ENCODE measurements around the gene DNAH12. TPM values are rescaled to one million over a fixed set of nuclear protein-coding genes. Genes with fewer than 3 reads are reported as not detected.
"Not testable (repeated sequence)": the region's sequence is repeated elsewhere in the genome, so short reads cannot be mapped to it uniquely, and the experiment has no call there.

Gene DNAH12
- total RNA-seq, 2 experiments from 2014 or later = 0.08 TPM; not detected in 1

DNA sequence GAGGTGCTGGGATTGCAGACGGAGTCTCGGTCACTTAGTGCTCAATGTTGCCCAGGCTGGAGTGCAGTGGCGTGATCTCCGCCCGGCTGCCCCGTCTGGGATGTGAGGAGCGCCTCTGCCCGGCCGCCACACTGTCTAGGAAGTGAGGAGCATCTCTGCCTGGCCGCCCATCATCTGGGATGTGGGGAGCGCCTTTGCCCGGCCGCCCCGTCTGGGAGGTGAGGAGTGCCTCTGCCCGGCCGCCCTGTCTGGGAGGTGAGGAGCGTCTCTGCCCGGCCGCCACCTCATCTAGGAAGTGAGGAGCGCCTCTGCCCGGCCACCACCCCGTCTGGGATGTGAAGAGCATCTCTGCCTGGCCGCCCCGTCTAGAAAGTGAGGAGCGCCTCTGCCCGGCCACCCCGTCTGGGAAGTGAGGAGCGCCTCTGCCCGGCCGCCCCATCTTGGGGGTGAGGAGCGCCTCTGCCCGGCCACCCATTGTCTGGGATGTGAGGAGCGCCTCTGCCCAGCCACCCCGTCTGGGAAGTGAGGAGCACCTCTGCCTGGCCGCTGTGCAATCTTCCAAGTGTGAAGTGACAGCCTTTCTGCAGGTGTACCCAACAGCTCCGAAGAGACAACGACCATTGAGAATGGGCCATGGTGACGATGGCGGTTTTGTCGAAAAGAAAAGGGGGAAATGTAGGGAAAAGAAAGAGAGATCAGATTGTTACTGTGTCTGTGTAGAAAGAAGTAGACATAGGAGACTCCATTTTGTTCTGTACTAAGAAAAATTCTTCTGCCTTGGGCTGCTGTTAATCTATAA is 205.7 kb downstream of the DNAH12 start:
- not testable (repeated sequence) for H3K36me3 Mint-ChIP-seq, H3K4me1 Mint-ChIP-seq, H3K9me3 Mint-ChIP-seq, DNase-seq, H3K27ac Mint-ChIP-seq, H3K4me3 Mint-ChIP-seq
- peaks cover 15% of the 10 kb centered on the region for H3K27me3 Mint-ChIP-seq

DNA sequence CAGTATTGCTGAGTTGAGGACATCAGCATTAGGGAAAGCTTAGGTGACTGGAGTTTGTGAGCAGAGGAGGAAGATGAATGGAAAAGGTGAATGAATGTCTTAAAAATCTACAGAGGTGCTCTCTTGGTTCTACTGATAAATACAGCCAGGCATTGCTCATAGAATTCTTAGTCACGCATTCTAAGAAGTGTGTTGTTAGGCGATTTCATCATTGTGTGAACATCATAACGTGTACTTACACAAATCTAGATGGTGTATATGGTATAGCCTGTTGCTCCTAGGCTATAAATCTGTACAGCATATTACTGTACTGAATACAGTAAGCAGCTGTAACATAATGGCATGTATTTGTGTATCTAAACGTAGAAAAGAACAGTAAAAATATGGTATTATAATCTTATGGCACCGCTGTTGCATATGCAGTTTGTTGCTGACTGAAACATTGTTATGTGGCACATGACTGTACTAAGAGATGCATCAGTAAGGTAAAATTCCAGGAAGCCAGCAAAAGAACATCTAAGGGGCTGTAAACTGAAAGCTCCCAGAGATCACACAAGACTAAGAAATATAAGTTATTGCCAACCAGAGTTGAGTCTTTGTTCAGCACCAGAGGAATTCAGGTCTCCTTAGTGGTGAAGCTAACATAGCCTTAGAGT is 208.7 kb downstream of the DNAH12 start:
- no peak overlapping the region for H3K27ac Mint-ChIP-seq
- H3K27me3 Mint-ChIP-seq = peaks cover 21% of the 10 kb centered on the region
- no peaks in the 10 kb centered on the region for H3K9me3 Mint-ChIP-seq
- H3K36me3 Mint-ChIP-seq = no peaks in the 10 kb centered on the region
- no peaks in the 10 kb centered on the region for H3K4me1 Mint-ChIP-seq
- H3K4me3 Mint-ChIP-seq = no peak overlapping the region
- no peak for DNase-seq

DNA sequence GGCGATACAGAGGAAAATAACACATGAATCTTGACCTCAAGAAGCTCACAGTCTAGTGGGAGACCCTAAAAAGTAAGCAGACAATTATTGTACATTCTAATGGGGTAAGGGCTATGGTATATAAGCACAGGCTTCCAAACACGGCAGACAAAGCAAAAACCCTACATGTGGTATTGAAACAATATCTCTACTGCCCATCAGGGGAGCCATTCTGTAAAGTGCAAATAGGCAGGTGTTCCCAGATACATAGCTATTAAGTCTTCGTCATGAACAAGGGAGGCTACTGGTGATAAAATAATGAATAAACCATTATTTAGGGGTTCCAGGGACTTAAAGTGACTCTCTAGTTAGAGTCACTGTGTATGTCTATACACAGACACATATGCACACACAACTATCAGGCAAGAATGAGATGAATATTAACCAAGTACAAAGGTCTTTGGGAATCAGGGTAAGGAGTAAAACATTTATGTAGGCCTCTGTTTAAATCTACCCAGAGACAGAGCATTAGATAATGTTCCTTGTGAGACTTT is 213.0 kb downstream of the DNAH12 start:
- H3K9me3 Mint-ChIP-seq = peaks cover 2% of the 10 kb centered on the region
- H3K27me3 Mint-ChIP-seq = peaks cover 21% of the 10 kb centered on the region
- H3K4me1 Mint-ChIP-seq = no peaks in the 10 kb centered on the region
- no peak overlapping the region for H3K4me3 Mint-ChIP-seq
- H3K36me3 Mint-ChIP-seq = no peaks in the 10 kb centered on the region
- DNase-seq = no peak
- no peak overlapping the region for H3K27ac Mint-ChIP-seq

DNA sequence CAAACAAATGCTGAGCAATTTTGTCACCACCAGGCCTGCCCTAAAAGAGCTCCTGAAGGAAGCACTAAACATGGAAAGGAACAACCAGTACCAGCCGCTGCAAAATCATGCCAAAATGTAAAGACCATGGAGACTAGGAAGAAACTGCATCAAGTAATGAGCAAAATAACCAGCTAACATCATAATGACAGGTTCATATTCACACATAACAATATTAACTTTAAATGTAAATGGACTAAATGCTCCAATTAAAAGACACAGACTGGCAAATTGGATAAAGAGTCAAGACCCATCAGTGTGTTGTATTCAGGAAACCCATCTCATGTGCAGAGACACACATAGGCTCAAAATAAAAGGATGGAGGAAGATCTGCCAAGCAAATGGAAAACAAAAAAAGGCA is 217.6 kb downstream of the DNAH12 start:
- not testable (repeated sequence) for H3K9me3 Mint-ChIP-seq, H3K27me3 Mint-ChIP-seq, H3K36me3 Mint-ChIP-seq, H3K27ac Mint-ChIP-seq, H3K4me1 Mint-ChIP-seq, DNase-seq, H3K4me3 Mint-ChIP-seq

DNA sequence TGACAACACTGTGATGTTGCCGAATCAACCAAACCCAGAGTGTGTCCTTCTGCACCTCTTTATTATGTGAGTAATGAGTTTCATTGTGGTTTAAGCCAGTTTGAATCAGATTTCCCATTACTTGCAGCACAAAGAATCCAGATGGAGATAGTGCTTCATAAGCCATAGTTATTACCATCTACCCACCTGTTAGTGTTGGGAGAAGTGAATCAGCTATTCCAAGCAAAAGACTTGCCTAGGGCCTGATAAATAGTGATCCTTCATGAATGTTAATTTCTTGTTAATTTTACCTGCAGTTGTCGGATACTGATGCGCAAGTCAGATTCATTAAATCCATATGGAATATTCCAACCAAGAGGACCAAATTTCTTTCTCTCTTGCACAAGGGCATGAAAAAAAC is 229.9 kb downstream of the DNAH12 start:
- peaks cover 3% of the 10 kb centered on the region for H3K9me3 Mint-ChIP-seq
- no peak overlapping the region for H3K4me3 Mint-ChIP-seq
- H3K27me3 Mint-ChIP-seq = peaks cover 9% of the 10 kb centered on the region
- no peak overlapping the region for H3K27ac Mint-ChIP-seq
- no peak for DNase-seq
- no peaks in the 10 kb centered on the region for H3K4me1 Mint-ChIP-seq
- no peaks in the 10 kb centered on the region for H3K36me3 Mint-ChIP-seq

DNA sequence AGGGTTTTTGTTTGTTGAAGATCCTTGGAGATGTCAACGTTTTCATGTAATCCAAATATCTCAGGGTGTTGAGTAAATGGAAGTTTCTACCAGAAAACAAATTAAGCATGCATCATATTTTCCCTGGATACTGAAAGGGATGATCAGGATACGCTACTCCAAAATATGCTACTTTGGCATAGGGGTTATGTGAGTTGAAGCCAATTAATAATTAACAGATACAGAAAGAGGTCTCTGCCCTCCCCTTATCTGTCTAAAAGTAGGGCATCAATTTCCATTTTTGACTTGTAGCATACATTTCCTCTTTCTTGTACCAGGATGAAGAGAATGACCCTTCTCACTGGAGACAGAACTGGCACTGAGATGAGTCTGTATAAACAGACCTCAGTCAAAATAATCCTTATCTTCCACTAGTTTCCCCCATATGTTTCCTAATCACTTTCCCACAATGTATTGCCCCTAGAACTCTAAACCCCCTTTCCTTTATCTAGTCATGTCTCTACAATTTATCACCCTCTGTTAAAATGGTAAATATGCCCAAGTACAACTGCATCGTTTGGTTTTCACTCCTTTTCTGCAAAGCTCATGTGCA is 234.3 kb downstream of the DNAH12 start:
- H3K36me3 Mint-ChIP-seq = no peaks in the 10 kb centered on the region
- no peak overlapping the region for H3K27ac Mint-ChIP-seq
- H3K27me3 Mint-ChIP-seq = no peaks in the 10 kb centered on the region
- no peak overlapping the region for H3K4me3 Mint-ChIP-seq
- DNase-seq = no peak
- H3K9me3 Mint-ChIP-seq = no peaks in the 10 kb centered on the region
- no peaks in the 10 kb centered on the region for H3K4me1 Mint-ChIP-seq

DNA sequence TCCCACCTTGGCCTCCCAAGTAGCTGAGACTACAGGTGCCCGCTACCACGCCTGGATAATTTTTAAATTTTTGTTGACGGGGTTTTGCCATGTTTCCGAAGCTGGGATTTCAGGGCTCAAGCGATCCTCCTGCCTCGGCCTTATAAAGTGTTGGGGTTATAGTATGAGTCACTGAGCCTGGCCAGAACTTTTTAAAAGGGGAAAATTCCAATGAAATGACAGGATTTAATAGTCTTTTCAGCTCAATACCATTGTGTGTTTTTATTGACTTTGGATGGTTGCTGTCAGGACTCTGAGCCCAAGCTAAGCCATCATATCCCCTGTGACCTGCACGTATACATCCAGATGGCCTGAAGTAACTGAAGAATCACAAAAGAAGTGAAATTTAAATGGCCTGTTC is 240.6 kb downstream of the DNAH12 start:
- not testable (repeated sequence) for H3K9me3 Mint-ChIP-seq, H3K27ac Mint-ChIP-seq, DNase-seq, H3K36me3 Mint-ChIP-seq, H3K4me3 Mint-ChIP-seq, H3K4me1 Mint-ChIP-seq
- peaks cover 13% of the 10 kb centered on the region for H3K27me3 Mint-ChIP-seq

DNA sequence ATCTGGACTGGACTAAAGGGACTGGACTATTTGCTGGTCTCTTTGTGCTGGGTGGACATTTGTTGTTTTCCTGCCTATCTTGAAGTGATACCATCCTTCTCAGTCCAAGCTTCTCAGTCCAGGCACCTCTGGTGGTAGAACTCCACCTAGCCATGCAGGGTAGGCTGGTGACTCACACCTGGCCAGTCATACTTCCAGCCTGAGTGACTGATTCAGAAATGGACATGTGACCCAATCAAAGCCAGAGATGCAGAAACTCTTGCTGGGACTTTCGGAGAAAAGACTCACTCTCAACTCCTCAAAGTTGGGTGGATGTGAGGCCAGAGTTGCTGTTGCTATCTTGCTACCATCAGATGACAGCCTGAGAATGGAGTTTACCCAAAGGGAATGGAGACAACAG is 246.1 kb downstream of the DNAH12 start:
- Mint-ChIP-seq H3K4me1 (no peaks in the 10 kb centered on the region), H3K9me3 (no peaks in the 10 kb centered on the region), H3K4me3 (no peak overlapping the region), H3K36me3 (no peaks in the 10 kb centered on the region), H3K27ac (no peak overlapping the region), H3K27me3 (peaks cover 16% of the 10 kb centered on the region)
- peak; percentile 2 for DNase-seq

DNA sequence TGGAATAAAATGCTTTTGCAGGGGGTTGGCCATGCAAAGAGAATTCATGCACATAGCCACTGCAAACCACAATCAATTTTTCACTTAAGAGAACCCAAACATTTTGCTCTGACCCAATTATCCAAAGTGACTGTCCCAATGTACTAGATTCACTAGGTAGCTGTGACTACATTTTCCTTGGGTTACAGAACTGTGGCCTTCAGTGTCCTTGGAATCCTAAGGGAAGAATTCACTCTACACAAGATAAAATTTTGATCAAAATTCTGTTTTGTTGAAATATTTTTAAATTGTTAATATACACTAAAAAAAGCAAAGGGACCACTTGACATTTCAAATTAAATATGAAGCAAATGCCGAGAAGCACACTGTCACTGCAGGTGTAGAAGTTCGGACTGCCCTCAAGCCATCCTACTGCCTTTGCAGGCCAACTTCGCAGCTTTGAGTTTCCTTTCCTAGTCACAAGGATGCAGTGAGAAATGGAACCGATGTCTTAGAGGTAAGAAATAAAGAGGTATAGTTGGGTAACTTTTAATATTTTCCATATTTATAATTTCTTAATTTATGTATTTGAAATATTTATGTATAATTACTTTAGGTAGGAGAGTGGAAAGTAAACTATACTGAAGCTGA is 251.1 kb downstream of the DNAH12 start:
- no peaks in the 10 kb centered on the region for H3K9me3 Mint-ChIP-seq

DNA sequence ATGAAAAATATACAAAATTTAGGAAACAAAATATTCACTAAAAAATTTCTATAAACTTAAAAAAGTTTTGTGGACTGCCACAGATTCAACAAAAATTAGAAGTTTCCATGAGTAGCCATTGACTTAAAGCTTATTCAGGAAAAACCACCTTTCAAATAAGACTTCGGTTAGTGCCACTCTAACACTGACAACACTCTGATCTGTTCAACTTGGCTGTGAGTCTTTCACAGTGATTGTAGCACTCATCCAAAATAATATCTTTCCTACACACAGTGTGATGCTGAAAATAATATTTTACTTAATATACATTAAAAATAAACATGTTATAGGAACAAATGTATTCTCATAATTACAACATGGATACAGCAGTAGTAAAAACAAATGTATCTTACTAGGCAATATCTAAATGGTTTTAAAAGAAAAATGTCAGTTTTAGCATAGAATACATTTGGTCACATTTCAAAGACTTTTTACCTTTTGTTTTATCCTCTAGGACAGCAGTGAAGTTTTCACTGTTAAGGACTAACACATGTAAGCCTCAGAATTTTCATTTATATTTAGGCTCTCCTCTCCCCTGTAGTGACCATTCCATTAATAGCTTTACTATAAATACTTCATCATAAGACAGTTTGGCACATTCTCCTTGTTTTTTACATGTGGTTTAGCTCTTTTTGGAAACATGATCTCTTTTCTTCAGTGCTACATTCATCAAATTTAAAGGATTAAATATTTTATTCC is 251.8 kb downstream of the DNAH12 start, which contains the start of gene ASB14:
ASB14 (minus strand) TSS at position 527 of the 738 bp plus-strand sequence. CDS start 652 bp downstream, outside the sequence.
- Mint-ChIP-seq H3K9me3 (no peaks in the 10 kb centered on the region), H3K27ac (no peak within 1 kb of the TSS), H3K36me3 (no peaks in the 10 kb centered on the region), H3K4me3 (no peak within 1 kb of the TSS), H3K27me3 (peaks cover 7% of the 10 kb centered on the region), H3K4me1 (no peaks in the 10 kb centered on the region)
- DNase-seq = no peak

More for the DNA sequence above, 251.1 kb downstream of the DNAH12 start:
- no peak overlapping the region for H3K4me3 Mint-ChIP-seq
- H3K27me3 Mint-ChIP-seq = peaks cover 7% of the 10 kb centered on the region
- no peak overlapping the region for H3K27ac Mint-ChIP-seq
- no peaks in the 10 kb centered on the region for H3K4me1 Mint-ChIP-seq
- no peak for DNase-seq
- H3K36me3 Mint-ChIP-seq = no peaks in the 10 kb centered on the region

DNA sequence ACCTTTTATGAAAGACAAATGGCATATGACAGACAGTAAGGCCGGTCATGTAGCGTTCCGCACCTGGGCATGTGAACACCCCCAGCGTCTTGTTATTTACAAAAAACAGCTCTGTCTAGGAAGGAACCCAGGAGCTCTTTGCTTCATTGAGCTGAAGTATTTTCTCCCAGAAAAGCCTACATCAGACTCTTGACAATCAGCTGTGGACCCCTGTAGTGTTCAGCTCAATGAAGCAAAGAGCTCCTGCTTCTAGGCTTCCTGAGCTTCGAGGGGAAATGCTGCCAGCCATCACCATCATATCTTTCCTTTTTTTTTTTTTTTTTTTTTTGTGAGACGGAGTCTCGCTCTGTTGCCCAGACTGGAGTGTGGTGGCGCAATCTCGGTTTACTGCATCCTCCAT is 255.7 kb downstream of the DNAH12 start:
- H3K27ac Mint-ChIP-seq = no peak overlapping the region
- H3K4me1 Mint-ChIP-seq = no peaks in the 10 kb centered on the region
- peaks cover 4% of the 10 kb centered on the region for H3K27me3 Mint-ChIP-seq
- H3K9me3 Mint-ChIP-seq = peaks cover 4% of the 10 kb centered on the region
- no peak overlapping the region for H3K4me3 Mint-ChIP-seq
- no peak for DNase-seq
- no peaks in the 10 kb centered on the region for H3K36me3 Mint-ChIP-seq

DNA sequence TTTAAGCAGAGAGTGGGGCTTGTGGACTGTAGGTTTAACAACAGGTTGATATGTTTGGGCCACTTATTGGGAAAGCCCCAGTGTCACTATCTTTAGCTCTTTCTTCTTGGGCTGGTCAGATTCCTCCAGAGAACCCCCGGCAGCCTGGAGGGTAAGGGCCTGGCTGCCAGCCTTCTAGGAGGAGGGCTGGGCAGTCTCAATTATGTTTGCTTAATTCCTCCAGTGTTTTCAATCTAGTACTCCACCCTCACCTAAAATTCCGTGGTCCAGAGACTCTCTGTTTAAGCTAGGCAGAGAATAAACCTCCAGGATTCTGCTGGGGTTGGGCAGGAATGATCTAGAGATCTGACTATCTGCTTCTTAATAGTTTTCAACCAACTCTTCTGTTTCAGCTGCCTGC is 256.9 kb downstream of the DNAH12 start:
- peaks cover 4% of the 10 kb centered on the region for H3K27me3 Mint-ChIP-seq

DNA sequence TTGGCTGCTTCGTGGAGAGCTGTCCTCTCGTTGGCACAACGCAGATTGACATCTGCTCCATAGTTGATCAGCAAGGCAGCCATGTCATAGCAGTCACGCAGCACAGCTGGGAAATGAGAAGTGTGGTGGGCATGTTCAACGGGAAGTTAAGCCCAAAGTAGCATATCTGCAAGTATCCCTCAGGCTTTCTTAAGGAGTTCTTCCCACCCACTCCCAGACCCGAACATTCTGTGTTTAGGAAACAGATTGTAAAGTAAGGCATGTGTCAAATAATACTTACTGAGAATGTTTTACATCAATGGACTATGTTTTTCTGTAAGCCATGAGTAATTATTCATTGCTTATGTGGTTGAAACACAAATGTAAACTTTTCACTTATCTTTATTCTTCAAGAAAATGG is 260.8 kb downstream of the DNAH12 start:
- no peak for DNase-seq
- H3K36me3 Mint-ChIP-seq = peaks cover 4% of the 10 kb centered on the region
- H3K9me3 Mint-ChIP-seq = peaks cover 7% of the 10 kb centered on the region
- H3K4me1 Mint-ChIP-seq = peaks cover 4% of the 10 kb centered on the region
- H3K27ac Mint-ChIP-seq = no peak overlapping the region
- no peaks in the 10 kb centered on the region for H3K27me3 Mint-ChIP-seq
- no peak overlapping the region for H3K4me3 Mint-ChIP-seq

More for the DNA sequence above, 256.9 kb downstream of the DNAH12 start:
- Mint-ChIP-seq H3K4me3 (no peak overlapping the region), H3K27ac (no peak overlapping the region), H3K4me1 (no peaks in the 10 kb centered on the region), H3K36me3 (no peaks in the 10 kb centered on the region), H3K9me3 (peaks cover 4% of the 10 kb centered on the region)
- DNase-seq = no peak

DNA sequence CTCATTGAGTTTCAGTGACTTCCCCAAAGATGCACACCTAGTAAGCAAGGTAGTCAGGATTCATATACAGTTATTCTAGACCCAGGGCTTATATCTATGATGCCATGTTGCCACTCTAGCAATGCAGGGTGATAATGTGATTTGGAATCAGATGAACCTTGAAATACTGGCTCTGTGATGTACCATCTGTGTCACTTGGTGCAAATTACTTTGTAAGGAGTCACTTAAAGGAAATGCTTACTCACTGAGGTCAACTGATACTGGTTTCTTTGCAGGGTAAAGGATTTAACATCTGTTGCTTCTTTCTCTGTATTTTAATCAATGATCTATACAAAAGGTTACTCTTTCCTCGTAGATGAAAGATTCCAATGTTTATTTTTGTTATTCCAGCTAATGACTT is 262.4 kb downstream of the DNAH12 start:
- no peak overlapping the region for H3K4me3 Mint-ChIP-seq

More for the DNA sequence above, 262.4 kb downstream of the DNAH12 start:
- DNase-seq = no peak
- Mint-ChIP-seq H3K9me3 (peaks cover 6% of the 10 kb centered on the region), H3K36me3 (peaks cover 7% of the 10 kb centered on the region), H3K27ac (no peak overlapping the region), H3K4me1 (peaks cover 4% of the 10 kb centered on the region), H3K27me3 (no peaks in the 10 kb centered on the region)
